CD4-positive, alpha-beta T cell treated with Interleukin-1 beta for 1 hour (primary cell): ENCODE data around the gene NCMAP.
A peak's percentile ranks its signal among the peaks of the same experiment; 100 is the strongest.

Experiments used
- DNase-seq, 2 donors: peaks; one replicate each; pipeline ENCODE4 v3.0.0-alpha.2; 2020 to 2022

NCMAP gene

GRCh38 chr1:24636661-24637357 lies 80.9 kb downstream of the NCMAP start:
- DNase-seq: no peak

GRCh38 chr1:24639094-24639493 lies 83.2 kb downstream of the NCMAP start:
- no peak for DNase-seq

GRCh38 chr1:24639881-24640280 lies 84.0 kb downstream of the NCMAP start:
- DNase-seq: no peak

- DNase-seq: no peak
Observed at GRCh38 chr1:24640288-24640687, 84.4 kb downstream of the NCMAP start.

GRCh38 chr1:24641646-24642151 lies 85.8 kb downstream of the NCMAP start:
- DNase-seq: peak; percentile 28 to 34

- peak; percentile 99 to 100 for DNase-seq
Observed at GRCh38 chr1:24642481-24643362, 86.8 kb downstream of the NCMAP start, which contains the start of gene SRRM1. Gene SRRM1 (plus strand): TSS chr1:24643302. CDS start chr1:24643327, 25 bp downstream.

- no peak for DNase-seq
Observed at GRCh38 chr1:24643363-24644099, 87.6 kb downstream of the NCMAP start.

- peak in 1 of 2 donors; percentile 7 for DNase-seq
Observed at GRCh38 chr1:24644100-24644384, 88.2 kb downstream of the NCMAP start.

- no peak for DNase-seq
Observed at GRCh38 chr1:24648919-24649318, 93.0 kb downstream of the NCMAP start.

- no peak for DNase-seq
Observed at GRCh38 chr1:24652382-24652781, 96.5 kb downstream of the NCMAP start.

- no peak for DNase-seq
Observed at GRCh38 chr1:24654010-24654409, 98.1 kb downstream of the NCMAP start.

GRCh38 chr1:24656046-24656445 lies 100.2 kb downstream of the NCMAP start:
- no peak for DNase-seq

GRCh38 chr1:24657781-24658180 lies 101.9 kb downstream of the NCMAP start:
- DNase-seq: no peak
